MM.1S (cell line): Measurements from ENCODE around the gene CALCOCO2.
A peak's percentile ranks its signal among the peaks of the same experiment; 100 is the strongest.
"Not testable (repeated sequence)": the region's sequence is repeated elsewhere in the genome, so short reads cannot be mapped to it uniquely, and the experiment has no call there.

Experiments used
- DNase-seq: peaks from one replicate; pipeline ENCODE4 v3.0.0-alpha.2; 2015
- H2AFZ ChIP-seq: fragments of 300-600 bp; sonication (generic); 2 replicates; pipeline ENCODE4 v1.6.0; 2016; ENCODE audit warnings: antibody characterized with exemption, low read length
- H3F3A ChIP-seq: fragments of 300-600 bp; sonication (generic); 2 replicates; pipeline ENCODE4 v1.6.1; 2016; ENCODE audit warnings: mild to moderate bottlenecking, antibody characterized with exemption, low read length, moderate library complexity, mixed read lengths; ENCODE audit not compliant: insufficient read depth
- H3K27ac ChIP-seq: fragments of 300-600 bp; sonication (generic); 2 replicates; pipeline ENCODE4 v1.5.1; 2016; ENCODE audit warnings: mild to moderate bottlenecking, low read length
- H3K27me3 ChIP-seq: fragments of 300-600 bp; sonication (generic); replicated peaks from 2 replicates; pipeline ENCODE4 v1.6.0; 2016; ENCODE audit warnings: low read length; ENCODE audit not compliant: insufficient read depth
- H3K36me3 ChIP-seq: fragments of 300-600 bp; sonication (generic); replicated peaks from 2 replicates; pipeline ENCODE4 v1.6.1; 2016; ENCODE audit warnings: mild to moderate bottlenecking, low read length, mixed read lengths; ENCODE audit not compliant: insufficient read depth
- H3K4me1 ChIP-seq: fragments of 300-600 bp; sonication (generic); 2 replicates; pipeline ENCODE4 v1.6.1; 2016; ENCODE audit warnings: low read length, mixed read lengths
- H3K4me2 ChIP-seq: fragments of 300-600 bp; sonication (generic); 2 replicates; pipeline ENCODE4 v1.6.0; 2016; ENCODE audit warnings: low read depth, low read length
- H3K4me3 ChIP-seq: fragments of 300-600 bp; sonication (generic); 2 replicates; pipeline ENCODE4 v1.5.1; 2016; ENCODE audit warnings: low read length, mixed read lengths
- H3K79me2 ChIP-seq: fragments of 300-600 bp; sonication (generic); 2 replicates; pipeline ENCODE4 v1.6.1; 2016; ENCODE audit warnings: mixed run types, low read length, mixed read lengths
- H3K9ac ChIP-seq: fragments of 300-600 bp; sonication (generic); 2 replicates; pipeline ENCODE4 v1.6.1; 2016; ENCODE audit warnings: low read length, mixed read lengths
- H3K9me2 ChIP-seq: fragments of 300-600 bp; sonication (generic); replicated peaks from 2 replicates; pipeline ENCODE4 v1.6.1; 2016; ENCODE audit warnings: mild to moderate bottlenecking, low read length, mixed read lengths; ENCODE audit not compliant: insufficient read depth
- H3K9me3 ChIP-seq: fragments of 300-600 bp; sonication (generic); replicated peaks from 2 replicates; pipeline ENCODE4 v1.6.1; 2016; ENCODE audit warnings: mild to moderate bottlenecking, low read length, mixed read lengths; ENCODE audit not compliant: insufficient read depth
- H4K20me1 ChIP-seq: fragments of 300-600 bp; sonication (generic); 2 replicates; pipeline ENCODE4 v1.6.1; 2016; ENCODE audit warnings: mild to moderate bottlenecking, low read length, moderate library complexity, mixed read lengths; ENCODE audit not compliant: insufficient read depth
- EZH2 ChIP-seq: fragments of 300-600 bp; sonication (generic); optimal IDR thresholded peaks from 2 replicates; pipeline ENCODE3; 2017; ENCODE audit warnings: low read depth, mild to moderate bottlenecking, antibody characterized with exemption, low read length, mixed read lengths
- EZH2phosphoT487 ChIP-seq: fragments of 300-600 bp; sonication (generic); IDR thresholded peaks from 2 replicates; pipeline ENCODE4 v1.6.1; 2018; ENCODE audit warnings: antibody characterized with exemption, low read length
- TF ChIP-seq, protein P1 (sequence below): fragments of 300-600 bp; sonication (generic); IDR thresholded peaks from 2 replicates; pipeline ENCODE4 v1.5.1; 2016; ENCODE audit warnings: antibody characterized with exemption, low read length, mixed read lengths

The CALCOCO2 gene

DNA sequence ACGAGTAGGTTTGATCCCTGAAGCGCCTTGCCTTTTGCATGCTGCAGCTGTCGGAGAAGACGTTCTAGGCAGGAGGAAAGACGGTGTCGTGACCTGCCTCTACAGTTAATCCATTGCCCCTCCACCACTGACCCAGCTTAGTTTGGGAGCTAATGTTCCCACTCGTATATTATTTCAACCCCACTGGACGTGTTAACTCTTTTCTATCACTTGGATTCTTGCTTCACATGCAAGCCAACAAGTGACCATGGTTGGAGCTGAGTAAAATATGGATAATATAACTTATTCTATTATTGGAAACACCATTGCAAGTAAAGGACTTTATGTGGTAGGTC, 681 bp downstream of the CALCOCO2 start:
- Histone ChIP-seq H3K27me3 (no peaks in the 10 kb centered on the region), H2AFZ (peak overlapping the region; percentile 86), H3K4me2 (peak overlapping the region; percentile 99), H3K27ac (peak overlapping the region; percentile 77; the same call in 1 of the 2 replicates), H3K4me1 (peaks cover 11% of the 10 kb centered on the region; the same call in 1 of the 2 replicates), H4K20me1 (no peaks in the 10 kb centered on the region), H3K9me3 (no peaks in the 10 kb centered on the region), H3K9ac (peak overlapping the region; percentile 75), H3K36me3 (no peaks in the 10 kb centered on the region), H3K9me2 (no peaks in the 10 kb centered on the region), H3K79me2 (peaks cover 44% of the 10 kb centered on the region), H3F3A (0 out of 2 replicates have a peak, but pooled peaks cover 12% of the 10 kb centered on the region), H3K4me3 (peak overlapping the region; percentile 91)
- DNase-seq, result no peak
- TF ChIP-seq EZH2, result no peak

DNA sequence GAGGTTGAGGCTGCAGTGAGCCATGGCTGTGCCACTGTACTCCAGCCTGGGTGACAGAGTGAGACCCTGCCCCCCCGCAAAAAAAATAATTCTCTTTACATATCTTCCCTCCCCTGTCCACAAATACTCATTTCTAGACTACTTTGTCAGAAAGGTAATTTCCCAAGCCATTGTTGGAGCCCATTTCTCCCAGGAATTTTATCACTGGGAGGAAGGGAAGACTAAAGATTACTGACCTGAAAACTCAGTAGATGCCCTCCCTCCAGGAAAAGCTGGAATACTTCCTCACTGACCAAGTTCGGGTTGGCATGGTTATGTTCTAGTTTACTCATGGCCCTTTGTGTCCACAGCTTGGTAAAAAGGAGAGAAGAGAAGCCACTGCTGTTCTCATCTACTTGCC, 4.1 kb downstream of the CALCOCO2 start:
- Histone ChIP-seq H3K79me2 (peaks cover 66% of the 10 kb centered on the region), H2AFZ (no peak overlapping the region), H3K9me2 (no peaks in the 10 kb centered on the region), H3K36me3 (no peaks in the 10 kb centered on the region), H3K9me3 (no peaks in the 10 kb centered on the region), H4K20me1 (no peaks in the 10 kb centered on the region), H3K4me3 (no peak overlapping the region), H3K27me3 (no peaks in the 10 kb centered on the region), H3K4me2 (no peak overlapping the region), H3K4me1 (peaks cover 22% of the 10 kb centered on the region), H3K27ac (no peak overlapping the region), H3F3A (peaks cover 22% of the 10 kb centered on the region), H3K9ac (no peak overlapping the region)
- TF ChIP-seq EZH2phosphoT487, result no peak
- TF ChIP-seq EZH2, result no peak
- TF ChIP-seq, protein P1, sequence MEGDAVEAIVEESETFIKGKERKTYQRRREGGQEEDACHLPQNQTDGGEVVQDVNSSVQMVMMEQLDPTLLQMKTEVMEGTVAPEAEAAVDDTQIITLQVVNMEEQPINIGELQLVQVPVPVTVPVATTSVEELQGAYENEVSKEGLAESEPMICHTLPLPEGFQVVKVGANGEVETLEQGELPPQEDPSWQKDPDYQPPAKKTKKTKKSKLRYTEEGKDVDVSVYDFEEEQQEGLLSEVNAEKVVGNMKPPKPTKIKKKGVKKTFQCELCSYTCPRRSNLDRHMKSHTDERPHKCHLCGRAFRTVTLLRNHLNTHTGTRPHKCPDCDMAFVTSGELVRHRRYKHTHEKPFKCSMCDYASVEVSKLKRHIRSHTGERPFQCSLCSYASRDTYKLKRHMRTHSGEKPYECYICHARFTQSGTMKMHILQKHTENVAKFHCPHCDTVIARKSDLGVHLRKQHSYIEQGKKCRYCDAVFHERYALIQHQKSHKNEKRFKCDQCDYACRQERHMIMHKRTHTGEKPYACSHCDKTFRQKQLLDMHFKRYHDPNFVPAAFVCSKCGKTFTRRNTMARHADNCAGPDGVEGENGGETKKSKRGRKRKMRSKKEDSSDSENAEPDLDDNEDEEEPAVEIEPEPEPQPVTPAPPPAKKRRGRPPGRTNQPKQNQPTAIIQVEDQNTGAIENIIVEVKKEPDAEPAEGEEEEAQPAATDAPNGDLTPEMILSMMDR, result no peak
- DNase-seq, result no peak

DNA sequence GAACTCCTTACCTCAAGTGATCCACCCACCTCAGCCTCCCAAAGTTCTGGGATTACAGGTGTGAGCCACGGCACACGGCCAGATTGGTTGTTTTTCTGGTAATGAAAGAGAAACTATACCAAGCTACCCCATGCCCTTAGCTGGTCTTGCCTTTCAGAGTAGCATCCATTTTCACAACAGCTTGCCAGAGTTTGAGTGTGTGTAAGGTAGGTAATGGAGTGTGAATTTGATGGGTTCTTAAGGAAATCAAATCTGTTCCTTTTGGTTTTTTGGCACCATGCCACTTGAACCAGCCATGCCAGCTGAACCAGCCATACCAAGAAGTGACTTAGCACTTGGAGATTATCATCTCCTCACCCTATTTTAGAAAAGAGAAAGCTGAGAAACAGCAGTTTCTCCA, 5.1 kb downstream of the CALCOCO2 start:
- Histone ChIP-seq H3K9me3 (no peaks in the 10 kb centered on the region), H3K4me1 (peaks cover 31% of the 10 kb centered on the region), H3K36me3 (no peaks in the 10 kb centered on the region), H4K20me1 (no peaks in the 10 kb centered on the region), H3K27ac (peak overlapping the region; percentile 22; the same call in 1 of the 2 replicates), H3K4me2 (peak overlapping the region; percentile 24; the same call in 1 of the 2 replicates), H3K79me2 (peaks cover 76% of the 10 kb centered on the region), H3K27me3 (no peaks in the 10 kb centered on the region), H2AFZ (no peak overlapping the region), H3K4me3 (no peak overlapping the region), H3F3A (peaks cover 25% of the 10 kb centered on the region), H3K9me2 (no peaks in the 10 kb centered on the region), H3K9ac (no peak overlapping the region)
- DNase-seq, result peak; percentile 57
- TF ChIP-seq EZH2 (no peak), EZH2phosphoT487 (no peak)
- TF ChIP-seq, protein P1, result no peak

DNA sequence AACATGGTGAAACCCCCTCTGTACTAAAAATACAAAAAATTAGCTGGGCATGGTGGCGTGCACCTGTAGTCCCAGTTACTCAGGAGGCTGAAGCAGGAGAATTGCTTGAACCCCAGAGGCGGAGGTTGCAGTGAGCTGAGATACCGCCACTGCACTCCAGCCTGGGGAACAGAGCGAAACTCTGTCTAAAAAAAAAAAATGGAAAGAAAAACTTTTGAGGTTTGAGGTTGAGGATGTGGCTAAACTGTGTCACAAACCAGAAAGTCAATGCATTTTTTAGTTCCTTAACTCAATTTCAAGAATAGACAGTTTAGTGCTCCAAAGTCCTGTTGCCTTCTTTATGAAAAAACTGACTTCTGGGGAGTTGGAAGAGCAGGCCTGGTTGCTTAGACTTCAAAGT, 6.6 kb downstream of the CALCOCO2 start:
- not testable (repeated sequence) for H4K20me1 ChIP-seq, H3K27me3 ChIP-seq, H3K9me2 ChIP-seq, H3K9ac ChIP-seq, H3K27ac ChIP-seq, H3K4me3 ChIP-seq, H2AFZ ChIP-seq, H3K36me3 ChIP-seq, H3K9me3 ChIP-seq
- Histone ChIP-seq H3K4me2 (peak overlapping the region; percentile 43), H3F3A (peaks cover 29% of the 10 kb centered on the region), H3K4me1 (peaks cover 39% of the 10 kb centered on the region), H3K79me2 (peaks cover 64% of the 10 kb centered on the region)
- DNase-seq, result peak; percentile 58
